Keratinocyte (primary cell): ENCODE results near the gene SDK1. TPM values are rescaled to one million over a fixed set of nuclear protein-coding genes. Genes with fewer than 3 reads are reported as not detected.

Experiments
- DNase-seq: peaks from one replicate; pipeline ENCODE4 v3.0.0-alpha.2; 2011; ENCODE audit warnings: low read depth, missing footprints, low spot score
- FAIRE-seq: peaks from 2 replicates; lab custom pipeline; 2011; peaks lifted over from hg19 to GRCh38; lab: Jason Lieb, UNC
- H2AFZ ChIP-seq: 2 replicates; pipeline ENCODE4 v1.6.0; 2012; ENCODE audit warnings: low read length, control low read depth, inconsistent platforms; ENCODE audit not compliant: control insufficient read depth
- H3K27ac ChIP-seq: 2 replicates; pipeline ENCODE4 v1.5.1; 2011; ENCODE audit warnings: low read length; ENCODE audit not compliant: control insufficient read depth, insufficient read depth
- H3K27me3 ChIP-seq: 3 replicates; pipeline ENCODE4 v1.6.0; 2011; ENCODE audit warnings: low read length; ENCODE audit not compliant: control insufficient read depth, insufficient read depth; ENCODE audit errors: extremely low read depth
- H3K36me3 ChIP-seq, 2 experiments: 2 replicates in 1 of 2; 3 replicates in 1 of 2; pipeline ENCODE4 v1.5.1; 2011; ENCODE audit warnings: low read length in 2 of 2, mild to moderate bottlenecking in 1 of 2; ENCODE audit not compliant: control insufficient read depth in 2 of 2, insufficient read depth in 2 of 2; ENCODE audit errors: extremely low read depth in 1 of 2
- H3K4me1 ChIP-seq: 3 replicates; pipeline ENCODE4 v1.5.1; 2011; ENCODE audit warnings: low read length; ENCODE audit not compliant: control insufficient read depth, insufficient read depth; ENCODE audit errors: extremely low read depth
- H3K4me2 ChIP-seq: 3 replicates; pipeline ENCODE4 v1.6.0; 2011; ENCODE audit warnings: low read depth, low read length; ENCODE audit not compliant: control insufficient read depth, insufficient read depth; ENCODE audit errors: extremely low read depth
- H3K4me3 ChIP-seq, 3 experiments: fragments of 200-600 bp in 1 of 3; sonication (generic) in 1 of 3; 2 replicates in 2 of 3; 3 replicates in 1 of 3; pipeline ENCODE4 v1.5.1; 2011 to 2016; ENCODE audit warnings: low read length in 3 of 3, mild to moderate bottlenecking in 3 of 3, control low read depth in 2 of 3, inconsistent platforms in 1 of 3, low read depth in 1 of 3, mixed read lengths in 1 of 3, mixed run types in 1 of 3, moderate library complexity in 1 of 3; ENCODE audit not compliant: control insufficient read depth in 2 of 3, insufficient read depth in 2 of 3; ENCODE audit errors: extremely low read depth in 1 of 3
- H3K79me2 ChIP-seq: 2 replicates; pipeline ENCODE4 v1.6.0; 2012; ENCODE audit warnings: low read length; ENCODE audit not compliant: control insufficient read depth, insufficient read depth
- H3K9ac ChIP-seq: 3 replicates; pipeline ENCODE4 v1.6.0; 2011; ENCODE audit warnings: low read length; ENCODE audit not compliant: control insufficient read depth, insufficient read depth; ENCODE audit errors: extremely low read depth
- H3K9me1 ChIP-seq: 3 replicates; pipeline ENCODE4 v1.6.0; 2011; ENCODE audit warnings: low read length; ENCODE audit not compliant: control insufficient read depth, insufficient read depth; ENCODE audit errors: extremely low read depth
- H3K9me3 ChIP-seq: 2 replicates; pipeline ENCODE4 v1.5.1; 2012; ENCODE audit warnings: low read depth, low read length; ENCODE audit not compliant: control insufficient read depth
- H4K20me1 ChIP-seq: 3 replicates; pipeline ENCODE4 v1.6.0; 2011; ENCODE audit warnings: low read length; ENCODE audit not compliant: control insufficient read depth, insufficient read depth; ENCODE audit errors: extremely low read depth
- CTCF ChIP-seq, 3 experiments: IDR thresholded peaks in 1 of 3; conservative IDR thresholded peaks in 1 of 3; optimal IDR thresholded peaks in 1 of 3; 2 replicates in 2 of 3; 3 replicates in 1 of 3; pipeline versions ENCODE3 to v1.5.1; 2011; ENCODE audit warnings: low read length in 3 of 3, mild to moderate bottlenecking in 3 of 3, moderate library complexity in 2 of 3, control low read depth in 1 of 3, inconsistent platforms in 1 of 3; ENCODE audit not compliant: insufficient read depth in 2 of 3; ENCODE audit errors: extremely low read depth in 1 of 3
- EZH2 ChIP-seq: IDR thresholded peaks from one replicate; pipeline ENCODE4 v1.6.1; 2012; ENCODE audit warnings: inconsistent platforms, mild to moderate bottlenecking, low read length, moderate library complexity
- dilution Hi-C: fragments of 300-500 bp; cut with MboI; formaldehyde crosslinking; loops from one replicate; pipeline ENCODE4 v1.7.0; 2020; ENCODE audit warnings: low sequenced_read_pairs; ENCODE audit not compliant: extremely low pct_ligation_motif_present
- polyA plus RNA-seq, 5 experiments: library from polyadenylated mRNA; depleted of rRNA in 3 of 5; stranded (reverse) in 3 of 5; stranded (forward) in 1 of 5; unstranded in 1 of 5; fragments of >200 nt; gene quantifications; 1 replicate in 1 of 5; 2 replicates in 3 of 5; 3 replicates in 1 of 5; pipeline versions ENCODE4 v1.2.1 to v1.2.3, GENCODE V29; 2011 to 2012; ENCODE audit warnings: missing spikeins in 2 of 5, low read depth in 1 of 5, low replicate concordance in 1 of 5

Gene SDK1
- polyA plus RNA-seq, 1 donor (not counting 4 experiments of a cell fraction or from before 2014, with no cell fraction given) = 0.66 TPM

GRCh38 chr7:3443716-3444115 is 142.7 kb downstream of the SDK1 start:
- peaks cover 0 to 9% of the 10 kb centered on the region in 2 experiments for H3K36me3 ChIP-seq
- no peaks in the 10 kb centered on the region for H3K9me1 ChIP-seq
- H3K79me2 ChIP-seq = no peaks in the 10 kb centered on the region
- DNase-seq (no peak), FAIRE-seq (no peak)
- H3K27ac ChIP-seq = no peak overlapping the region
- no peaks in the 10 kb centered on the region for H3K27me3 ChIP-seq
- no peaks in the 10 kb centered on the region for H4K20me1 ChIP-seq
- no peak for TF ChIP-seq EZH2
- no peak for TF ChIP-seq CTCF (optimal IDR thresholded peaks at IDR 0.05 in 1 of 3, IDR thresholded peaks at IDR 0.05 in 1 of 3, conservative IDR thresholded peaks at IDR 0.05 in 1 of 3; ENCODE audit: extremely low read depth in 1 of 3, insufficient read depth in 2 of 3, low read length in 3 of 3)
- no peak overlapping the region for H2AFZ ChIP-seq
- no peaks in the 10 kb centered on the region for H3K9me3 ChIP-seq
- H3K4me3 ChIP-seq = no peak overlapping the region
- peaks cover 8% of the 10 kb centered on the region for H3K4me1 ChIP-seq
- H3K9ac ChIP-seq = no peak overlapping the region
- dilution Hi-C loops = no loop called here
- H3K4me2 ChIP-seq = no peak overlapping the region

GRCh38 chr7:3446786-3447185 is 145.7 kb downstream of the SDK1 start:
- no peak for DNase-seq
- no peak for TF ChIP-seq CTCF (optimal IDR thresholded peaks at IDR 0.05 in 1 of 3, IDR thresholded peaks at IDR 0.05 in 1 of 3, conservative IDR thresholded peaks at IDR 0.05 in 1 of 3; ENCODE audit: extremely low read depth in 1 of 3, insufficient read depth in 2 of 3, low read length in 3 of 3)
- TF ChIP-seq EZH2 = no peak
- H3K27me3 ChIP-seq = no peaks in the 10 kb centered on the region
- H2AFZ ChIP-seq = no peak overlapping the region
- FAIRE-seq = no peak
- H4K20me1 ChIP-seq = no peaks in the 10 kb centered on the region
- no peaks in the 10 kb centered on the region for H3K79me2 ChIP-seq
- no peaks in the 10 kb centered on the region for H3K4me1 ChIP-seq
- H3K9me1 ChIP-seq = no peaks in the 10 kb centered on the region
- H3K4me3 ChIP-seq = no peak overlapping the region
- dilution Hi-C loops = no loop called here
- H3K4me2 ChIP-seq = no peak overlapping the region
- H3K9ac ChIP-seq = no peak overlapping the region
- no peak overlapping the region for H3K27ac ChIP-seq
- peaks cover 0 to 5% of the 10 kb centered on the region in 2 experiments for H3K36me3 ChIP-seq
- no peaks in the 10 kb centered on the region for H3K9me3 ChIP-seq
